Aorta (tissue), 5 donors: Measurements from ENCODE around the gene PLD3. TPM values are rescaled to one million over a fixed set of nuclear protein-coding genes. Genes with fewer than 3 reads are reported as not detected.
A peak's percentile ranks its signal among the peaks of the same experiment; 100 is the strongest.

Experiments used
- ATAC-seq: fragments of 200-7000 bp; cut with Tn5 transposase; one replicate; pipeline ENCODE4 v1.9.1; 2022; ENCODE audit warnings: moderate library complexity; ENCODE audit not compliant: low FRiP score
- DNase-seq, 2 donors: peaks; one replicate each; pipeline ENCODE4 v3.0.0-alpha.2; 2020
- H3K27ac ChIP-seq, 2 donors: one replicate each; pipeline ENCODE4 v1.5.1; 2013; ENCODE audit warnings: low read length in 2 of 2, mild to moderate bottlenecking in 2 of 2, moderate library complexity in 2 of 2, control low read depth in 1 of 2, inconsistent platforms in 1 of 2, low read depth in 1 of 2
- H3K27me3 ChIP-seq, 2 donors: one replicate each; pipeline ENCODE4 v1.6.1; 2013; ENCODE audit warnings: control low read depth in 1 of 2, low read length in 1 of 2, mild to moderate bottlenecking in 1 of 2, moderate library complexity in 1 of 2; ENCODE audit not compliant: insufficient read depth in 2 of 2, control insufficient read depth in 1 of 2
- H3K36me3 ChIP-seq, 2 donors: one replicate each; pipeline ENCODE4 v1.6.1; 2013; ENCODE audit warnings: control low read depth in 1 of 2, low read length in 1 of 2, mild to moderate bottlenecking in 1 of 2; ENCODE audit not compliant: insufficient read depth in 2 of 2, control insufficient read depth in 1 of 2
- H3K4me1 ChIP-seq, 2 donors: one replicate each; pipeline ENCODE4 v1.6.1; 2013; ENCODE audit warnings: low read length in 2 of 2, control low read depth in 1 of 2, mild to moderate bottlenecking in 1 of 2, moderate library complexity in 1 of 2; ENCODE audit not compliant: insufficient read depth in 2 of 2, control insufficient read depth in 1 of 2
- H3K4me3 ChIP-seq, 2 donors: one replicate each; pipeline ENCODE4 v1.5.1; 2013; ENCODE audit warnings: low read length in 2 of 2, control low read depth in 1 of 2, mild to moderate bottlenecking in 1 of 2
- H3K9me3 ChIP-seq: one replicate; pipeline ENCODE4 v1.6.1; 2013; ENCODE audit warnings: mild to moderate bottlenecking, low read length; ENCODE audit not compliant: control insufficient read depth
- WGBS, 2 donors: extraction: QIAGEN DNeasy Blood & Tissue Kit; methylation state at CpG; one replicate each; pipeline ENCODE4 v1.1.7; 2013; 5-methylcytosine and 5-hydroxymethylcytosine counted together
- intact Hi-C, 2 donors: fragments of 100-400 bp; cut with DNase I; formaldehyde crosslinking; loops; one replicate each; pipeline versions ENCODE4 v1.14.2 to v1.15.0; 2022
- polyA plus RNA-seq, 2 donors: library from polyadenylated mRNA; stranded (reverse); fragments of 200-250 nt; gene quantifications; one replicate each; pipeline ENCODE4 v1.2.3, GENCODE V29; 2013
- total RNA-seq, 2 donors: library from RNA; stranded (reverse); fragmentation: NEBNext Ultra II Directional; extraction: Animal tissue kit (Norgen Biotek cat#: 25700); gene quantifications; one replicate each; pipeline ENCODE4 v1.2.1, GENCODE V29; 2021
- donor health status: healthy with polysubstance abuse.
- donor health status: Bipolar disorder and iron deficiency.
- donor health status: DM: no; HTN: no; CAD: no.
- donor health status: DM: no; HTN: no; CAD: no.
- donor health status: DM: yes; HTN: yes; CAD: no.

PLD3 gene
- total and polyA plus RNA-seq, 4 donors = 143 to 291 (median 209) TPM

GRCh38 chr19:40387155-40387554 is 38.7 kb downstream of the PLD3 start:
- no peaks in the 10 kb centered on the region for H3K27me3 ChIP-seq
- H3K4me1 ChIP-seq = no peaks in the 10 kb centered on the region
- H3K36me3 ChIP-seq = no peaks in the 10 kb centered on the region
- no peaks in the 10 kb centered on the region for H3K9me3 ChIP-seq
- DNase-seq (no peak), ATAC-seq (no peak)
- WGBS, 2 donors = 95% methylated on average over 10 of the region's 10 CpGs
- intact Hi-C loops = no loop called here
- no peak overlapping the region for H3K27ac ChIP-seq
- no peak overlapping the region for H3K4me3 ChIP-seq

- Histone ChIP-seq H3K36me3 (no peaks in the 10 kb centered on the region), H3K9me3 (no peaks in the 10 kb centered on the region), H3K27me3 (no peaks in the 10 kb centered on the region), H3K4me1 (no peaks in the 10 kb centered on the region), H3K4me3 (no peak overlapping the region), H3K27ac (no peak overlapping the region)
- intact Hi-C loops = no loop called here
- ATAC-seq (no peak), DNase-seq (no peak)
- 70 to 87% methylated on average over 3 of the region's 3 CpGs for WGBS, 2 donors
Measured at GRCh38 chr19:40388481-40388880, 40.0 kb downstream of the PLD3 start.

GRCh38 chr19:40389404-40390083 is 41.0 kb downstream of the PLD3 start:
- H3K27ac ChIP-seq = no peak overlapping the region
- no peak for DNase-seq
- no peaks in the 10 kb centered on the region for H3K4me1 ChIP-seq
- intact Hi-C loops = no loop called here
- no peaks in the 10 kb centered on the region for H3K36me3 ChIP-seq
- H3K4me3 ChIP-seq = no peak overlapping the region
- no peaks in the 10 kb centered on the region for H3K9me3 ChIP-seq
- no peaks in the 10 kb centered on the region for H3K27me3 ChIP-seq
- WGBS, 2 donors = 95 to 96% methylated on average over 33 of the region's 33 CpGs
- no peak for ATAC-seq

GRCh38 chr19:40390084-40390742 is 41.7 kb downstream of the PLD3 start, which contains the start of gene HIPK4:
Gene HIPK4 (minus strand): TSS chr19:40390181. CDS start chr19:40389902, 279 bp downstream.
- intact Hi-C loops = no loop called here
- no peaks in the 10 kb centered on the region for H3K36me3 ChIP-seq
- DNase-seq (no peak), ATAC-seq (no peak)
- no peaks in the 10 kb centered on the region for H3K27me3 ChIP-seq
- no peaks in the 10 kb centered on the region for H3K9me3 ChIP-seq
- no peak within 1 kb of the TSS for H3K4me3 ChIP-seq
- H3K4me1 ChIP-seq = no peaks in the 10 kb centered on the region
- 79 to 85% methylated on average over 10 of the region's 10 CpGs for WGBS, 2 donors
- H3K27ac ChIP-seq = no peak within 1 kb of the TSS

- WGBS, 2 donors = 76 to 84% methylated on average over 8 of the region's 8 CpGs
- intact Hi-C loops = no loop called here
- no peaks in the 10 kb centered on the region for H3K36me3 ChIP-seq
- no peak overlapping the region for H3K27ac ChIP-seq
- ATAC-seq (no peak), DNase-seq (no peak)
- no peaks in the 10 kb centered on the region for H3K4me1 ChIP-seq
- H3K9me3 ChIP-seq = no peaks in the 10 kb centered on the region
- no peak overlapping the region for H3K4me3 ChIP-seq
- no peaks in the 10 kb centered on the region for H3K27me3 ChIP-seq
Measured at GRCh38 chr19:40392123-40392522, 43.6 kb downstream of the PLD3 start.

- no peaks in the 10 kb centered on the region for H3K36me3 ChIP-seq
- no peak overlapping the region for H3K4me3 ChIP-seq
- H3K9me3 ChIP-seq = no peaks in the 10 kb centered on the region
- 54 to 60% methylated on average over 9 of the region's 9 CpGs for WGBS, 2 donors
- no peaks in the 10 kb centered on the region for H3K27me3 ChIP-seq
- DNase-seq (no peak), ATAC-seq (peak; percentile 19)
- no peaks in the 10 kb centered on the region for H3K4me1 ChIP-seq
- intact Hi-C loops = no loop called here
- H3K27ac ChIP-seq = no peak overlapping the region
Measured at GRCh38 chr19:40392894-40393517, 44.5 kb downstream of the PLD3 start.

GRCh38 chr19:40393894-40394815 is 45.7 kb downstream of the PLD3 start:
- Histone ChIP-seq H3K36me3 (no peaks in the 10 kb centered on the region), H3K27ac (no peak overlapping the region), H3K4me1 (no peaks in the 10 kb centered on the region), H3K9me3 (no peaks in the 10 kb centered on the region), H3K4me3 (no peak overlapping the region), H3K27me3 (no peaks in the 10 kb centered on the region)
- no peak for ATAC-seq
- intact Hi-C loops = no loop called here
- no peak for DNase-seq
- WGBS, 2 donors = 90 to 91% methylated on average over 40 to 41 of the region's 41 CpGs

- 74 to 83% methylated on average over 11 to 13 of the region's 13 CpGs for WGBS, 2 donors
- H3K4me1 ChIP-seq = no peaks in the 10 kb centered on the region
- no peaks in the 10 kb centered on the region for H3K9me3 ChIP-seq
- ATAC-seq = no peak
- intact Hi-C loops = no loop called here
- H3K36me3 ChIP-seq = no peaks in the 10 kb centered on the region
- DNase-seq = no peak
- H3K4me3 ChIP-seq = no peak overlapping the region
- no peaks in the 10 kb centered on the region for H3K27me3 ChIP-seq
- H3K27ac ChIP-seq = no peak overlapping the region
Measured at GRCh38 chr19:40394816-40395210, 46.3 kb downstream of the PLD3 start.
